ENCODE results near the gene DBF4. TPM values are rescaled to one million over a fixed set of nuclear protein-coding genes. Genes with fewer than 3 reads are reported as not detected.
"Not testable (repeated sequence)": the region's sequence is repeated elsewhere in the genome, so short reads cannot be mapped to it uniquely, and the experiment has no call there.

The DBF4 gene
- 41.7 and 51.2 TPM in 2 replicates for total RNA-seq (2014; rRNA removed; shearing (Covaris generic))

- H3K9me3 ChIP-seq (replicated peaks) = no peaks in the 10 kb centered on the region
- peaks cover 18% of the 10 kb centered on the region for H3K4me1 ChIP-seq (replicated peaks)
- DNase-seq (ENCODE audit: low read depth in 1 of 2, low spot score in 2 of 2) = peak; percentile 93 to 97
- H3K4me3 ChIP-seq = peak within 1 kb of the TSS; percentile 83
- H3K27ac ChIP-seq = peak within 1 kb of the TSS; percentile 85
- peaks cover 57% of the 10 kb centered on the region for H3K36me3 ChIP-seq
- no peaks in the 10 kb centered on the region for H3K27me3 ChIP-seq (replicated peaks)
These were observed at the start of gene DBF4, which contains the start of gene SLC25A40 for GRCh38 chr7:87876040-87876868. Gene DBF4 (plus strand): TSS chr7:87876493. CDS start chr7:87876733, 240 bp downstream. Gene SLC25A40 (minus strand): TSS chr7:87876360. CDS start chr7:87858727, 17,633 bp downstream.

GRCh38 chr7:87828383-87828782 is 47.9 kb upstream of the DBF4 start:
- H3K27ac ChIP-seq; H3K36me3 ChIP-seq; H3K4me3 ChIP-seq; H3K27me3 ChIP-seq (replicated peaks); DNase-seq (ENCODE audit: low read depth in 1 of 2, low spot score in 2 of 2); H3K9me3 ChIP-seq (replicated peaks): not testable (repeated sequence)
- peaks cover 10% of the 10 kb centered on the region for H3K4me1 ChIP-seq (replicated peaks)

- peak in 1 of 2 experiments; percentile 32 for DNase-seq (ENCODE audit: low read depth in 1 of 2, low spot score in 2 of 2)
- H3K4me3 ChIP-seq = no peak overlapping the region
- H3K36me3 ChIP-seq = no peaks in the 10 kb centered on the region; the same call in 1 of the 2 replicates
- H3K27ac ChIP-seq = no peak overlapping the region
- H3K27me3 ChIP-seq (replicated peaks) = no peaks in the 10 kb centered on the region
- 0 out of 2 replicates have a peak, but pooled peaks cover under 1% of the 10 kb centered on the region for H3K9me3 ChIP-seq (replicated peaks)
- H3K4me1 ChIP-seq (replicated peaks) = peaks cover 10% of the 10 kb centered on the region
These were observed 45.2 kb upstream of the DBF4 start for GRCh38 chr7:87831097-87831496.

- Histone ChIP-seq H3K9me3 (replicated peaks) (no peaks in the 10 kb centered on the region), H3K27ac (no peak overlapping the region), H3K4me1 (replicated peaks) (peaks cover 10% of the 10 kb centered on the region), H3K36me3 (no peaks in the 10 kb centered on the region; the same call in 1 of the 2 replicates), H3K27me3 (replicated peaks) (no peaks in the 10 kb centered on the region), H3K4me3 (no peak overlapping the region)
- DNase-seq (ENCODE audit: low read depth in 1 of 2, low spot score in 2 of 2) = no peak
These were observed 43.2 kb upstream of the DBF4 start for GRCh38 chr7:87833130-87833529.

- H3K9me3 ChIP-seq (replicated peaks) = no peaks in the 10 kb centered on the region
- no peak overlapping the region for H3K4me3 ChIP-seq
- peaks cover 15% of the 10 kb centered on the region for H3K36me3 ChIP-seq
- no peak for DNase-seq (ENCODE audit: low read depth in 1 of 2, low spot score in 2 of 2)
- H3K27me3 ChIP-seq (replicated peaks) = no peaks in the 10 kb centered on the region
- no peaks in the 10 kb centered on the region for H3K4me1 ChIP-seq (replicated peaks)
- no peak overlapping the region for H3K27ac ChIP-seq
These were observed 38.7 kb upstream of the DBF4 start for GRCh38 chr7:87837597-87837996.

- H3K27ac ChIP-seq = no peak overlapping the region
- H3K4me3 ChIP-seq = no peak overlapping the region
These were observed 25.3 kb upstream of the DBF4 start for GRCh38 chr7:87850836-87851593.

GRCh38 chr7:87852306-87852705 is 24.0 kb upstream of the DBF4 start:
- Histone ChIP-seq H3K36me3 (peaks cover 38% of the 10 kb centered on the region), H3K4me3 (no peak overlapping the region), H3K27me3 (replicated peaks) (no peaks in the 10 kb centered on the region), H3K4me1 (replicated peaks) (no peaks in the 10 kb centered on the region), H3K9me3 (replicated peaks) (no peaks in the 10 kb centered on the region), H3K27ac (no peak overlapping the region)
- no peak for DNase-seq (ENCODE audit: low read depth in 1 of 2, low spot score in 2 of 2)

More at GRCh38 chr7:87850836-87851593, 25.3 kb upstream of the DBF4 start:
- Histone ChIP-seq H3K36me3 (peaks cover 35% of the 10 kb centered on the region), H3K27me3 (replicated peaks) (no peaks in the 10 kb centered on the region), H3K9me3 (replicated peaks) (no peaks in the 10 kb centered on the region), H3K4me1 (replicated peaks) (no peaks in the 10 kb centered on the region)
- DNase-seq (ENCODE audit: low read depth in 1 of 2, low spot score in 2 of 2) = no peak

- Histone ChIP-seq H3K4me1 (replicated peaks) (no peaks in the 10 kb centered on the region), H3K36me3 (peaks cover 47% of the 10 kb centered on the region), H3K27me3 (replicated peaks) (no peaks in the 10 kb centered on the region), H3K27ac (no peak overlapping the region), H3K9me3 (replicated peaks) (no peaks in the 10 kb centered on the region), H3K4me3 (no peak overlapping the region)
- no peak for DNase-seq (ENCODE audit: low read depth in 1 of 2, low spot score in 2 of 2)
These were observed 22.9 kb upstream of the DBF4 start for GRCh38 chr7:87853237-87853864.

GRCh38 chr7:87858417-87859100 is 17.7 kb upstream of the DBF4 start:
- no peak for DNase-seq (ENCODE audit: low read depth in 1 of 2, low spot score in 2 of 2)
- no peaks in the 10 kb centered on the region for H3K9me3 ChIP-seq (replicated peaks)
- H3K27ac ChIP-seq = no peak overlapping the region
- H3K36me3 ChIP-seq = peaks cover 54% of the 10 kb centered on the region
- H3K4me1 ChIP-seq (replicated peaks) = no peaks in the 10 kb centered on the region
- no peak overlapping the region for H3K4me3 ChIP-seq
- no peaks in the 10 kb centered on the region for H3K27me3 ChIP-seq (replicated peaks)

GRCh38 chr7:87866089-87866488 is 10.2 kb upstream of the DBF4 start:
- H3K4me1 ChIP-seq (replicated peaks) = no peaks in the 10 kb centered on the region
- no peak overlapping the region for H3K27ac ChIP-seq
- H3K9me3 ChIP-seq (replicated peaks) = 0 out of 2 replicates have a peak, but pooled peaks cover 2% of the 10 kb centered on the region
- no peak overlapping the region for H3K4me3 ChIP-seq
- H3K27me3 ChIP-seq (replicated peaks) = no peaks in the 10 kb centered on the region
- DNase-seq (ENCODE audit: low read depth in 1 of 2, low spot score in 2 of 2) = no peak
- H3K36me3 ChIP-seq = peaks cover 54% of the 10 kb centered on the region

- peaks cover 58% of the 10 kb centered on the region for H3K36me3 ChIP-seq
- H3K9me3 ChIP-seq (replicated peaks); H3K4me1 ChIP-seq (replicated peaks); H3K27ac ChIP-seq; DNase-seq (ENCODE audit: low read depth in 1 of 2, low spot score in 2 of 2); H3K4me3 ChIP-seq; H3K27me3 ChIP-seq (replicated peaks): not testable (repeated sequence)
These were observed 9.8 kb upstream of the DBF4 start for GRCh38 chr7:87866533-87866932.

GRCh38 chr7:87870471-87870870 is 5.8 kb upstream of the DBF4 start:
- Histone ChIP-seq H3K9me3 (replicated peaks) (0 out of 2 replicates have a peak, but pooled peaks cover 2% of the 10 kb centered on the region), H3K4me3 (no peak overlapping the region), H3K27ac (no peak overlapping the region), H3K4me1 (replicated peaks) (peaks cover 13% of the 10 kb centered on the region), H3K36me3 (peaks cover 54% of the 10 kb centered on the region), H3K27me3 (replicated peaks) (no peaks in the 10 kb centered on the region)
- DNase-seq (ENCODE audit: low read depth in 1 of 2, low spot score in 2 of 2) = no peak

- H3K27ac ChIP-seq = no peak overlapping the region; the same call in 1 of the 2 replicates
- peak in 1 of 2 experiments; percentile 57 for DNase-seq (ENCODE audit: low read depth in 1 of 2, low spot score in 2 of 2)
- H3K27me3 ChIP-seq (replicated peaks) = no peaks in the 10 kb centered on the region
- no peak overlapping the region for H3K4me3 ChIP-seq
- peaks cover 13% of the 10 kb centered on the region for H3K4me1 ChIP-seq (replicated peaks)
- no peaks in the 10 kb centered on the region for H3K9me3 ChIP-seq (replicated peaks)
- H3K36me3 ChIP-seq = peaks cover 55% of the 10 kb centered on the region
These were observed 3.9 kb upstream of the DBF4 start for GRCh38 chr7:87872346-87872745.

Data from SJSA1 (cell line).